Endothelial cell (in vitro differentiated cells): Measurements from ENCODE around the gene RPL13A. TPM values are rescaled to one million over a fixed set of nuclear protein-coding genes. Genes with fewer than 3 reads are reported as not detected.

Experiments used
- DNase-seq: peaks from one replicate; pipeline ENCODE4 v3.0.0; 2021; ENCODE audit warnings: low spot score
- H3K27ac Mint-ChIP-seq: one replicate; pipeline ENCODE4 v1.8.0; 2021; ENCODE audit warnings: mixed read lengths, inconsistent platforms; ENCODE audit not compliant: unreplicated experiment
- H3K27me3 Mint-ChIP-seq: one replicate; pipeline ENCODE4 v1.8.0; 2021; ENCODE audit warnings: mild to moderate bottlenecking, moderate library complexity, mixed read lengths, inconsistent platforms; ENCODE audit not compliant: unreplicated experiment
- H3K36me3 Mint-ChIP-seq: one replicate; pipeline ENCODE4 v1.8.0; 2021; ENCODE audit warnings: mild to moderate bottlenecking, low read depth, mixed read lengths, inconsistent platforms; ENCODE audit not compliant: unreplicated experiment
- H3K4me1 Mint-ChIP-seq: one replicate; pipeline ENCODE4 v1.8.0; 2021; ENCODE audit warnings: mild to moderate bottlenecking, mixed read lengths, inconsistent platforms; ENCODE audit not compliant: unreplicated experiment
- H3K4me3 Mint-ChIP-seq: one replicate; pipeline ENCODE4 v1.8.0; 2021; ENCODE audit warnings: mild to moderate bottlenecking, mixed read lengths, inconsistent platforms; ENCODE audit not compliant: unreplicated experiment
- H3K9me3 Mint-ChIP-seq: one replicate; pipeline ENCODE4 v1.8.0; 2021; ENCODE audit warnings: mixed read lengths, inconsistent platforms; ENCODE audit not compliant: unreplicated experiment
- CTCF ChIP-seq: fragments of 200-600 bp; sonication (generic); IDR thresholded peaks from one replicate; pipeline ENCODE4 v1.5.0; 2021; ENCODE audit warnings: antibody characterized with exemption; ENCODE audit not compliant: unreplicated experiment
- microRNA-seq: library from miRNA; unstranded; fragments of <30 nt; microRNA quantifications from one replicate; pipeline ENCODE4, GENCODE V29; 2020; ENCODE audit not compliant: unreplicated experiment
- total RNA-seq: library from RNA; stranded (reverse); fragmentation: NEBNext Ultra II Directional; extraction: Animal tissue kit (Norgen Biotek cat#: 25700); gene quantifications from one replicate; pipeline ENCODE4 v1.2.1, GENCODE V29; 2021; ENCODE audit not compliant: unreplicated experiment

The RPL13A gene
- total RNA-seq, 1 donor from 2014 or later: 2,762 TPM

DNA sequence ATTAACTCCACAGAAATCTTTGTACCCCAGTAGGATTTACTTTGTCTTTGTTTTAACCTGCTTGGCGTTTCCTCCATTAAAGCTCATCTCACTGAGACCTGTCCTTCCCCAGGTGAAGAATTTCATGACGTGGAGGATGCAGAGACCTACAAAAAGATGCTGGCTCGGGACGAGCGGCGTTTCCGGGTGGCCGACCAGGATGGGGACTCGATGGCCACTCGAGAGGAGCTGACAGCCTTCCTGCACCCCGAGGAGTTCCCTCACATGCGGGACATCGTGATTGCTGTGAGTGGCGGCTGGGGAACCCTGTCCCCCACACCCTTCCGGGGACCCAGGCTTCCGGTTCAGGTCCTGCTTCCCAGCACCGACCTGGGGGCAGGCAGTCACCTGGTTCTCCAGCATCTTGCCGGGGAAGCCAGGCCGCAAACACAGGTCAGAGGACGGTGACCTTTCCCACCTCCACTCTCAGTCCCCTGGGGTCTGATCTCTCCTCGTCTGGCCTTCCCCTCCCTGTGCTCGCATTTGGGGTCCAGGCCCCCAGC, 49.6 kb downstream of the RPL13A start:
- Mint-ChIP-seq H3K4me1 (peaks cover 15% of the 10 kb centered on the region), H3K36me3 (peaks cover 13% of the 10 kb centered on the region), H3K4me3 (no peak overlapping the region), H3K27ac (no peak overlapping the region), H3K27me3 (peaks cover 10% of the 10 kb centered on the region), H3K9me3 (no peaks in the 10 kb centered on the region)
- DNase-seq: no peak
- no peak for TF ChIP-seq CTCF

- no peak overlapping the region for H3K4me3 Mint-ChIP-seq
These were observed 51.2 kb downstream of the RPL13A start for GRCh38 chr19:49538643-49539042.

DNA sequence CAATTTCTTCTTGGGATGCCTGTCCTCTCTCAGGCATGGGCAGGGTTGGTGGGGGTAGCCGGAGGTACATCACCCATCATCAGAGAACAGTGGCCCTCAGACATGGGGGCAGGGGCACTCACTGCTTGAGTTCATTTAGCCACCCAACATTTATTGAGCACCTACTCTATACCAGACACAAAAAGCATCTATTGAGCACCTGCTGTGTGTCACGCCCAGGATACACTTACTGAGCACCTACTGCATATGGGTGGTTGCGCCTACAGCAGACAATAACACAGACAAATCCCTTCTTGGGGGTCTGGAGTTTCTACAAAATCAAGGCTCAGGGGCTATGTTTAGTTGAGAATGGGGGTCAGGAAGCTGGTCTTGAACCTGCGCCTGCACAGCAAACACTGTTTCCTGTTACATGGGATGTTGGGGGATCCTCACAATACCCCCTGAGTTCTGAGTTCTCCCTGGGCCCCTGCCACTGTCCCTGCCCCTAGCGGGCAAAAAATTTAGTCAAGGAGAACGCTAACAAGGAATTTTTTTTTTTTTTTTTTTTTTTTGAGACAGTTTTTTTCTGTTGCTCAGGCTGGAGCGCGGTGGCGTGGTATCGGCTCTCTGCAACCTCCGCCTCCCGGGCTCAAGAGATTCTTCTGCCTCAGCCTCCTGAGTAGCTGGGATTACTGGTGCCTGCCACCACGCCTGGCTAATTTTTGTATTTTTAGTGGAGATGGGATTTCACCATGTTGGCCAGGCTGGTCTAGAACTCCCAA, 52.0 kb downstream of the RPL13A start:
- Mint-ChIP-seq H3K4me1 (peaks cover 7% of the 10 kb centered on the region), H3K27ac (no peak overlapping the region), H3K4me3 (no peak overlapping the region), H3K9me3 (no peaks in the 10 kb centered on the region), H3K27me3 (peaks cover 9% of the 10 kb centered on the region), H3K36me3 (peaks cover 17% of the 10 kb centered on the region)
- DNase-seq: no peak
- TF ChIP-seq CTCF: no peak

More at GRCh38 chr19:49538643-49539042, 51.2 kb downstream of the RPL13A start:
- H3K27me3 Mint-ChIP-seq: peaks cover 9% of the 10 kb centered on the region
- DNase-seq: no peak
- H3K27ac Mint-ChIP-seq: no peak overlapping the region
- peaks cover 13% of the 10 kb centered on the region for H3K36me3 Mint-ChIP-seq
- H3K9me3 Mint-ChIP-seq: no peaks in the 10 kb centered on the region
- H3K4me1 Mint-ChIP-seq: peaks cover 8% of the 10 kb centered on the region
- TF ChIP-seq CTCF: no peak

Small RNA genes lying within 50 kb of the gene (microRNA-seq; reads per million reads assigned to microRNA genes)
- gene MIR150: 18.1 reads per million, percentile 66 among the genes with 10 or more reads in this experiment

Other genes starting within 250 kb of the RPL13A start
- 4.0 TPM for gene SLC6A16, start 162.4 kb upstream of the RPL13A start, total RNA-seq
- not detected for gene CD37, start 152.2 kb upstream of the RPL13A start, total RNA-seq
- 167 TPM for gene TEAD2, start 125.2 kb upstream of the RPL13A start, total RNA-seq
- gene DKKL1, start 123.7 kb upstream of the RPL13A start, total RNA-seq: 2.2 TPM
- 0.26 TPM for gene KASH5, start 99.4 kb upstream of the RPL13A start, total RNA-seq
- gene PTH2, start 64.2 kb upstream of the RPL13A start, total RNA-seq: not detected
- gene GFY, start 62.2 kb upstream of the RPL13A start, total RNA-seq: not detected
- gene SLC17A7, start 46.1 kb upstream of the RPL13A start, total RNA-seq: 0.92 TPM
- 78.8 TPM for gene PIH1D1, start 35.8 kb upstream of the RPL13A start, total RNA-seq
- 49.6 TPM for gene ALDH16A1, start 34.4 kb upstream of the RPL13A start, total RNA-seq
- gene FLT3LG, start 13.4 kb upstream of the RPL13A start, total RNA-seq: 1.4 TPM
- 2,099 TPM for gene RPS11, start 8.8 kb downstream of the RPL13A start, total RNA-seq
- 127 TPM for gene FCGRT, start 25.1 kb downstream of the RPL13A start, total RNA-seq
- 19.4 TPM for gene RCN3, start 40.4 kb downstream of the RPL13A start, total RNA-seq
- 76.3 TPM for gene NOSIP, start 92.9 kb downstream of the RPL13A start, total RNA-seq
- 2.4 TPM for gene PRRG2, start 93.7 kb downstream of the RPL13A start, total RNA-seq
- 38.8 TPM for gene PRR12, start 103.6 kb downstream of the RPL13A start, total RNA-seq
- 23.9 TPM for gene RRAS, start 152.5 kb downstream of the RPL13A start, total RNA-seq
- 90.3 TPM for gene SCAF1, start 154.6 kb downstream of the RPL13A start, total RNA-seq
- gene IRF3, start 178.2 kb downstream of the RPL13A start, total RNA-seq: 76.1 TPM
- gene BCL2L12, start 178.3 kb downstream of the RPL13A start, total RNA-seq: 50.1 TPM
- gene PRMT1, start 189.7 kb downstream of the RPL13A start, total RNA-seq: 175 TPM
- gene ADM5, start 202.0 kb downstream of the RPL13A start, total RNA-seq: 5.3 TPM
- gene CPT1C, start 203.5 kb downstream of the RPL13A start, total RNA-seq: 94.1 TPM